A549 (cell line): ENCODE data around the gene COA8. TPM values are rescaled to one million over a fixed set of nuclear protein-coding genes. Genes with fewer than 3 reads are reported as not detected.

ENCODE experiments used
- ATAC-seq, 2 experiments: fragments of 200-7000 bp in 1 of 2; fragments of >200 bp in 1 of 2; cut with Nextera tagmentation in 1 of 2; cut with Tn5 transposase in 1 of 2; 3 replicates each; pipeline versions ENCODE4 v1.8.0 to v1.9.1; 2018 to 2020; ENCODE audit warnings: mild to moderate bottlenecking in 1 of 2, moderate library complexity in 1 of 2
- CTCF ChIA-PET: fragments of 300-600 bp; sonication (Branson Sonifier 250); formaldehyde crosslinking; extraction: SDS; loops from one replicate; lab custom pipeline; 2021; ENCODE audit warnings: antibody characterized with exemption, inconsistent platforms; lab: Yijun Ruan, JAX
- POLR2A ChIA-PET: fragments of 350-600 bp; formaldehyde crosslinking; extraction: SDS; loops from one replicate; lab custom pipeline; 2021; ENCODE audit warnings: antibody characterized with exemption, inconsistent platforms; lab: Yijun Ruan, JAX
- DNase-seq, 2 experiments: peaks; one replicate each; pipeline versions ENCODE4 v3.0.0 to v3.0.0-alpha.2; 2011 to 2016; ENCODE audit warnings: low read depth in 1 of 2, low spot score in 1 of 2
- FAIRE-seq: peaks from 2 replicates; lab custom pipeline; 2011; peaks lifted over from hg19 to GRCh38; lab: Jason Lieb, UNC
- H3K27ac ChIP-seq, 2 experiments: fragments of >200 bp; sonication (Bioruptor Twin); formaldehyde crosslinking; 3 replicates each; pipeline ENCODE4 v1.5.1; 2016 to 2017
- H3K4me1 ChIP-seq: fragments of >200 bp; sonication (Bioruptor Twin); formaldehyde crosslinking; 3 replicates; pipeline ENCODE4 v1.6.1; 2016
- H3K4me2 ChIP-seq: fragments of >200 bp; sonication (Bioruptor Twin); formaldehyde crosslinking; 3 replicates; pipeline ENCODE4 v1.6.1; 2016
- H3K4me3 ChIP-seq: fragments of >200 bp; sonication (Bioruptor Twin); formaldehyde crosslinking; 3 replicates; pipeline ENCODE4 v1.5.1; 2016
- H3K9me3 ChIP-seq: fragments of >200 bp; sonication (Bioruptor Twin); formaldehyde crosslinking; 3 replicates; pipeline ENCODE4 v1.6.1; 2016
- CBX2 ChIP-seq: fragments of 200-600 bp; sonication (generic); IDR thresholded peaks from 2 replicates; pipeline ENCODE4 v1.6.1; 2016; ENCODE audit warnings: low read depth, mild to moderate bottlenecking, borderline replicate concordance
- CBX8 ChIP-seq: fragments of 200-600 bp; sonication (generic); IDR thresholded peaks from 2 replicates; pipeline ENCODE4 v1.6.1; 2016
- CHD4 ChIP-seq: fragments of 200-600 bp; sonication (generic); IDR thresholded peaks from 2 replicates; pipeline ENCODE4 v1.6.1; 2016; ENCODE audit warnings: antibody characterized with exemption, mild to moderate bottlenecking, borderline replicate concordance
- EHF ChIP-seq: fragments of 250-450 bp; sonication (Bioruptor Pico); IDR thresholded peaks from 2 replicates; pipeline ENCODE4 v1.5.0; 2020; ENCODE audit warnings: mild to moderate bottlenecking
- EHMT2 ChIP-seq: fragments of 200-600 bp; sonication (generic); IDR thresholded peaks from 2 replicates; pipeline ENCODE4 v1.6.1; 2016; ENCODE audit warnings: antibody characterized with exemption, low read depth, mild to moderate bottlenecking, moderate library complexity
- ESRRA ChIP-seq: fragments of 150-350 bp; IDR thresholded peaks from 2 replicates; pipeline ENCODE4 v1.6.1; 2014; ENCODE audit warnings: mild to moderate bottlenecking, low read length, borderline replicate concordance
- FOXS1 ChIP-seq: fragments of 250-450 bp; sonication (Bioruptor Pico); IDR thresholded peaks from 2 replicates; pipeline ENCODE4 v1.5.0; 2020; ENCODE audit warnings: mild to moderate bottlenecking, moderate library complexity
- HEYL ChIP-seq: fragments of 250-450 bp; sonication (Bioruptor Pico); IDR thresholded peaks from 2 replicates; pipeline ENCODE4 v1.8.0; 2021; ENCODE audit warnings: mild to moderate bottlenecking, moderate library complexity
- HOXB13 ChIP-seq: fragments of 250-450 bp; sonication (Bioruptor Pico); IDR thresholded peaks from 2 replicates; pipeline ENCODE4 v1.5.0; 2020; ENCODE audit warnings: low read depth, mild to moderate bottlenecking, moderate library complexity
- MAZ ChIP-seq: fragments of 150-350 bp; IDR thresholded peaks from 2 replicates; pipeline ENCODE4 v1.6.1; 2014; ENCODE audit warnings: antibody characterized with exemption, low read depth, low read length, borderline replicate concordance
- NFE2L2 ChIP-seq: fragments of 150-350 bp; conservative IDR thresholded peaks from 2 replicates; pipeline ENCODE4 v1.6.1; 2014; ENCODE audit warnings: low read length
- NPAS2 ChIP-seq: fragments of 250-450 bp; sonication (Bioruptor Pico); IDR thresholded peaks from 2 replicates; pipeline ENCODE4 v1.8.0; 2022; ENCODE audit warnings: mild to moderate bottlenecking, moderate library complexity, borderline replicate concordance
- NR3C1 ChIP-seq: fragments of >200 bp; sonication (Bioruptor Twin); formaldehyde crosslinking; IDR thresholded peaks from 3 replicates; pipeline ENCODE4 v1.6.1; 2017
- RAD21 ChIP-seq, 2 experiments: fragments of >200 bp in 1 of 2; sonication (Bioruptor Twin) in 1 of 2; formaldehyde crosslinking in 1 of 2; IDR thresholded peaks in 1 of 2; conservative IDR thresholded peaks in 1 of 2; 2 replicates in 1 of 2; 3 replicates in 1 of 2; pipeline ENCODE4 v1.6.1; 2012 to 2018; ENCODE audit warnings: inconsistent platforms in 1 of 2
- RCOR1 ChIP-seq: fragments of 150-350 bp; IDR thresholded peaks from 2 replicates; pipeline ENCODE4 v1.6.1; 2014; ENCODE audit warnings: antibody characterized with exemption, low read length, low read depth
- RFX5 ChIP-seq: fragments of 450-650 bp; IDR thresholded peaks from 2 replicates; pipeline ENCODE4 v1.7.1; 2014; ENCODE audit warnings: antibody characterized with exemption, mild to moderate bottlenecking, moderate library complexity
- RNF2 ChIP-seq: fragments of 200-600 bp; sonication (generic); IDR thresholded peaks from 2 replicates; pipeline ENCODE4 v1.6.1; 2016; ENCODE audit warnings: low read depth, mild to moderate bottlenecking, antibody characterized with exemption, moderate library complexity, borderline replicate concordance
- SMC3 ChIP-seq: fragments of >200 bp; sonication (Bioruptor Twin); formaldehyde crosslinking; IDR thresholded peaks from 3 replicates; pipeline ENCODE4 v1.6.1; 2018; ENCODE audit warnings: inconsistent platforms
- SREBF2 ChIP-seq: fragments of 450-650 bp; IDR thresholded peaks from 2 replicates; pipeline ENCODE4 v1.6.1; 2014; ENCODE audit warnings: mild to moderate bottlenecking, moderate library complexity
- TFCP2L1 ChIP-seq: fragments of 250-450 bp; sonication (Bioruptor Pico); IDR thresholded peaks from 2 replicates; pipeline ENCODE4 v1.5.0; 2021; ENCODE audit warnings: mild to moderate bottlenecking
- WGBS: methylation state at CpG from one replicate; pipeline ENCODE4 v1.1.6; 2017; ENCODE audit errors: missing lambda C conversion rate; 5-methylcytosine and 5-hydroxymethylcytosine counted together
- polyA plus RNA-seq, 4 experiments: library from polyadenylated mRNA; depleted of rRNA in 3 of 4; stranded (reverse); fragments of >200 nt; fragmentation: RNase III in 1 of 4; extraction: RNeasy Plus Mini Kit Qiagen cat#74134 plus additional on column Dnase treatment in 1 of 4; gene quantifications; 2 replicates in 3 of 4; 3 replicates in 1 of 4; pipeline ENCODE4 v1.2.3, GENCODE V29; 2011 to 2017
- TF ChIP-seq, protein P1 (sequence below): fragments of 450-650 bp; IDR thresholded peaks from 2 replicates; pipeline ENCODE4 v1.6.1; 2014; ENCODE audit warnings: antibody characterized with exemption
- TF ChIP-seq, protein P2 (sequence below): fragments of >200 bp; sonication (Bioruptor Twin); formaldehyde crosslinking; IDR thresholded peaks from 3 replicates; pipeline ENCODE4 v1.5.1; 2016

The COA8 gene
- polyA plus RNA-seq, 2 of the 4 experiments (the other 2 are of a cell fraction), result 29.8 to 34.9 TPM

DNA sequence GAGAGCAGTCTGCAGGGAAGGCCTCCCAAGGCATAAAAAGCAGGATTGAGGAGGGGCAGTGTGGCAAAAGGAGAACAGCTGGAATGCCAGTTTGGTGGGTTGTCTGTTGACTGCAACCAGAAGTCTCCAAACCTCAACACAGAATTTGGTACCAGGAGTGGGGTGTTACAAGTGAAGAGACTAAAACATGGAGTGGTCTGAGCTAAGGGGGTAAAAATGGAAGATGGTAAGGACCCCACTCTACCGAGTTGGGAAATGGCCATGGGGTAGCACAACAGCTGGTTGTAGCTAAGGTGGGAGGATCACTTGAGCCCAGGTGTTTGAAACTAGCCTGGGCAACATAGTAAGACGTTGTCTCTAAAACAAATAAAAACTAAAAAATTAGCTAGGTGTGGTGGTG is 48.5 kb downstream of the COA8 start:
- no peak for DNase-seq
- TF ChIP-seq HEYL (CRISPR knock-in tag), result no peak
- no peak for TF ChIP-seq NFE2L2
- no peak for TF ChIP-seq TFCP2L1 (CRISPR knock-in tag)
- TF ChIP-seq MAZ, result no peak
- TF ChIP-seq CHD4, result no peak
- no peak for TF ChIP-seq NR3C1
- no peak for TF ChIP-seq SREBF2
- no peak for TF ChIP-seq RFX5
- no peak for TF ChIP-seq NPAS2
- TF ChIP-seq EHF (CRISPR knock-in tag), result no peak
- TF ChIP-seq, protein P1, sequence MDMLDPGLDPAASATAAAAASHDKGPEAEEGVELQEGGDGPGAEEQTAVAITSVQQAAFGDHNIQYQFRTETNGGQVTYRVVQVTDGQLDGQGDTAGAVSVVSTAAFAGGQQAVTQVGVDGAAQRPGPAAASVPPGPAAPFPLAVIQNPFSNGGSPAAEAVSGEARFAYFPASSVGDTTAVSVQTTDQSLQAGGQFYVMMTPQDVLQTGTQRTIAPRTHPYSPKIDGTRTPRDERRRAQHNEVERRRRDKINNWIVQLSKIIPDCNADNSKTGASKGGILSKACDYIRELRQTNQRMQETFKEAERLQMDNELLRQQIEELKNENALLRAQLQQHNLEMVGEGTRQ, result no peak
- no peak for TF ChIP-seq CBX2
- no peak for TF ChIP-seq RCOR1
- no peak for TF ChIP-seq ESRRA
- TF ChIP-seq, all 56 proteins: peak for 0
- ChIA-PET POLR2A (no interaction called here), CTCF (interaction anchor here (0.6 to 0.8 kb wide), 2 partner anchors 69 to 1146 kb away, joined by 3 to 4 read pairs; no protein-coding TSS in a partner anchor)
- Histone ChIP-seq H3K4me3 (no peak overlapping the region), H3K4me2 (no peak overlapping the region), H3K9me3 (peaks cover 23% of the 10 kb centered on the region), H3K27ac (no peak overlapping the region), H3K4me1 (no peaks in the 10 kb centered on the region)
- peak; percentile 28 for FAIRE-seq
- ATAC-seq, result no peak
- WGBS, result 35% methylated on average over 2 of the region's 2 CpGs

DNA sequence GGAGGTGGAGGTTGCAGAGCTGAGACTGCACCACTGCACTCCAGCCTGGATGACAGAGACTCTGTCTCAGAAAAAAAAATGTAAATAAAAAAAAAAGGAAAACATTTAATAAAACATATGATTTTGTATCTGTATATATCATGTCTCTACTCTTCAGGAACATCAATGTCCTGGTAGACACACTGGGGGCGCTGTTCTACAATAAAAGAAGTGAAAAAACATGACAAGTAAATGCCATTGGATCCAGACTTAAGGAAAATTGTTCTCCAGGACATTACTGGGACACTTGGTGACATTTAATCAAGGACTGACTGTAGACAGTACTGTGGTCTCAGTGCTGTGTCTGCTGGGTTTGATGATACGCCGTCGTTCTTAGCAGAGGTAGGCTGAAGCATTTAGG is 50.8 kb downstream of the COA8 start:
- no peak for FAIRE-seq
- Histone ChIP-seq H3K27ac (no peak overlapping the region), H3K9me3 (peaks cover 23% of the 10 kb centered on the region), H3K4me2 (no peak overlapping the region), H3K4me1 (no peaks in the 10 kb centered on the region), H3K4me3 (no peak overlapping the region)
- peak in 1 of 2 experiments; percentile 28; a peak in 2 of 6 replicates for ATAC-seq
- DNase-seq, result no peak
- ChIA-PET POLR2A (interaction anchor here (0.7 kb wide), 1 partner anchor 85 kb away, joined by 3 read pairs; no protein-coding TSS in a partner anchor), CTCF (interaction anchor here (0.6 to 1.2 kb wide), 4 partner anchors 12 to 1214 kb away, joined by 3 to 4 read pairs (median 3); no protein-coding TSS in a partner anchor)
- no peak for TF ChIP-seq RFX5
- TF ChIP-seq EHF (CRISPR knock-in tag), result no peak
- TF ChIP-seq HOXB13 (CRISPR knock-in tag), result no peak
- TF ChIP-seq, protein P2, sequence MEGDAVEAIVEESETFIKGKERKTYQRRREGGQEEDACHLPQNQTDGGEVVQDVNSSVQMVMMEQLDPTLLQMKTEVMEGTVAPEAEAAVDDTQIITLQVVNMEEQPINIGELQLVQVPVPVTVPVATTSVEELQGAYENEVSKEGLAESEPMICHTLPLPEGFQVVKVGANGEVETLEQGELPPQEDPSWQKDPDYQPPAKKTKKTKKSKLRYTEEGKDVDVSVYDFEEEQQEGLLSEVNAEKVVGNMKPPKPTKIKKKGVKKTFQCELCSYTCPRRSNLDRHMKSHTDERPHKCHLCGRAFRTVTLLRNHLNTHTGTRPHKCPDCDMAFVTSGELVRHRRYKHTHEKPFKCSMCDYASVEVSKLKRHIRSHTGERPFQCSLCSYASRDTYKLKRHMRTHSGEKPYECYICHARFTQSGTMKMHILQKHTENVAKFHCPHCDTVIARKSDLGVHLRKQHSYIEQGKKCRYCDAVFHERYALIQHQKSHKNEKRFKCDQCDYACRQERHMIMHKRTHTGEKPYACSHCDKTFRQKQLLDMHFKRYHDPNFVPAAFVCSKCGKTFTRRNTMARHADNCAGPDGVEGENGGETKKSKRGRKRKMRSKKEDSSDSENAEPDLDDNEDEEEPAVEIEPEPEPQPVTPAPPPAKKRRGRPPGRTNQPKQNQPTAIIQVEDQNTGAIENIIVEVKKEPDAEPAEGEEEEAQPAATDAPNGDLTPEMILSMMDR, result peak; percentile 25; the same call in 1 of the 3 replicates
- TF ChIP-seq EHMT2, result no peak
- TF ChIP-seq SMC3, result no peak
- no peak for TF ChIP-seq CBX8
- TF ChIP-seq, protein P1, result no peak
- no peak for TF ChIP-seq FOXS1 (CRISPR knock-in tag)
- peak; percentile 19 to 45; a peak in 2 of 5 replicates for TF ChIP-seq RAD21 (conservative IDR thresholded peaks at IDR 0.05 in 1 of 2, IDR thresholded peaks at IDR 0.05 in 1 of 2)
- no peak for TF ChIP-seq RNF2
- WGBS, result 75% methylated on average over 4 of the region's 4 CpGs
